Endothelial cell of umbilical vein (primary cell): Measurements from ENCODE around the gene VPS51. TPM values are rescaled to one million over a fixed set of nuclear protein-coding genes. Genes with fewer than 3 reads are reported as not detected.

Experiments used
- BruUV-seq: library from RNA; stranded (reverse); fragments of 400-500 nt; replicated peaks from 2 replicates; lab custom pipeline; 2021; lab: Mats Ljungman, UMichigan
- CTCF ChIA-PET: fragments of 300-600, 350-600 bp; sonication (Branson Sonifier 250); formaldehyde crosslinking; loops from one replicate; lab custom pipeline; 2021; ENCODE audit warnings: antibody characterized with exemption, inconsistent platforms; lab: Charles Lee
- POLR2A ChIA-PET: fragments of 300-600, 350-600 bp; sonication (Branson Sonifier 250); formaldehyde crosslinking; loops from one replicate; lab custom pipeline; 2021; ENCODE audit warnings: antibody characterized with exemption, inconsistent platforms; lab: Charles Lee
- DNase-seq: peaks from one replicate; pipeline ENCODE4 v3.0.0-alpha.2; 2011; ENCODE audit warnings: low read depth, low spot score
- FAIRE-seq: peaks from 2 replicates; lab custom pipeline; 2011; peaks lifted over from hg19 to GRCh38; lab: Jason Lieb, UNC
- H2AFZ ChIP-seq: 2 replicates; pipeline ENCODE4 v1.6.0; 2012; ENCODE audit warnings: low read depth, low read length, control low read depth, inconsistent platforms
- H3K27ac ChIP-seq: 2 replicates; pipeline ENCODE4 v1.5.1; 2011; ENCODE audit warnings: low read depth, mild to moderate bottlenecking, control low read depth, low read length, moderate library complexity; ENCODE audit not compliant: insufficient read depth
- H3K27me3 ChIP-seq, 2 experiments: 2 replicates each; pipeline versions ENCODE4 v1.6.0 to v1.6.1; 2011; ENCODE audit warnings: low read length in 2 of 2, mixed read lengths in 1 of 2; ENCODE audit not compliant: control insufficient read depth in 2 of 2, insufficient read depth in 2 of 2
- H3K36me3 ChIP-seq, 2 experiments: 2 replicates in 1 of 2; 3 replicates in 1 of 2; pipeline ENCODE4 v1.5.1; 2011; ENCODE audit warnings: low read length in 2 of 2, mild to moderate bottlenecking in 1 of 2, moderate library complexity in 1 of 2; ENCODE audit not compliant: control insufficient read depth in 2 of 2, insufficient read depth in 2 of 2; ENCODE audit errors: extremely low read depth in 1 of 2
- H3K4me1 ChIP-seq: 3 replicates; pipeline ENCODE4 v1.5.1; 2011; ENCODE audit warnings: mild to moderate bottlenecking, low read length; ENCODE audit not compliant: control insufficient read depth, insufficient read depth; ENCODE audit errors: extremely low read depth
- H3K4me2 ChIP-seq: 2 replicates; pipeline ENCODE4 v1.6.1; 2011; ENCODE audit warnings: low read length, control low read depth, mixed read lengths; ENCODE audit not compliant: insufficient read depth
- H3K4me3 ChIP-seq, 3 experiments: fragments of 200-600 bp in 1 of 3; sonication (generic), shearing (Covaris generic) in 1 of 3; replicated peaks in 1 of 3; 2 replicates each; pipeline ENCODE4 v1.5.1; 2011 to 2016; ENCODE audit warnings: control low read depth in 3 of 3, low read length in 3 of 3, mild to moderate bottlenecking in 2 of 3, inconsistent platforms in 1 of 3, low read depth in 1 of 3, moderate library complexity in 1 of 3; ENCODE audit not compliant: insufficient read depth in 1 of 3
- H3K79me2 ChIP-seq: 2 replicates; pipeline ENCODE4 v1.6.0; 2012; ENCODE audit warnings: low read length, inconsistent platforms; ENCODE audit not compliant: control insufficient read depth, insufficient read depth
- H3K9ac ChIP-seq: replicated peaks from 2 replicates; pipeline ENCODE3; 2011; ENCODE audit warnings: low read length, control low read depth; ENCODE audit not compliant: insufficient read depth; ENCODE audit errors: extremely low read depth
- H3K9me1 ChIP-seq: replicated peaks from 3 replicates; pipeline ENCODE4 v1.6.0; 2011; ENCODE audit warnings: mild to moderate bottlenecking, low read length; ENCODE audit not compliant: control insufficient read depth, insufficient read depth; ENCODE audit errors: extremely low read depth
- H3K9me3 ChIP-seq: replicated peaks from 2 replicates; pipeline ENCODE4 v1.5.1; 2012; ENCODE audit warnings: low read length, inconsistent platforms; ENCODE audit not compliant: control insufficient read depth, insufficient read depth
- H4K20me1 ChIP-seq: replicated peaks from 2 replicates; pipeline ENCODE3; 2011; ENCODE audit warnings: mild to moderate bottlenecking, low read length; ENCODE audit not compliant: control insufficient read depth, insufficient read depth; ENCODE audit errors: extremely low read depth
- CTCF ChIP-seq, 2 donors: IDR thresholded peaks; 1 replicate in 1 of 2; 2 replicates in 1 of 2; pipeline ENCODE4 v1.5.1; 2011; ENCODE audit warnings: low read length in 2 of 2, mild to moderate bottlenecking in 2 of 2, moderate library complexity in 2 of 2, control low read depth in 1 of 2, inconsistent platforms in 1 of 2, low read depth in 1 of 2; ENCODE audit not compliant: insufficient read depth in 1 of 2; ENCODE audit errors: extremely low read depth in 1 of 2
- EZH2 ChIP-seq: IDR thresholded peaks from 2 replicates; pipeline ENCODE4 v1.6.1; 2012; ENCODE audit warnings: borderline replicate concordance, low read depth, mild to moderate bottlenecking, moderate library complexity, low read length, inconsistent platforms; ENCODE audit not compliant: severe bottlenecking
- FOS ChIP-seq: IDR thresholded peaks from 2 replicates; pipeline ENCODE4 v1.6.1; 2011; ENCODE audit warnings: mild to moderate bottlenecking, low read length, moderate library complexity, borderline replicate concordance; ENCODE audit not compliant: insufficient read depth
- GATA2 ChIP-seq: IDR thresholded peaks from 2 replicates; pipeline ENCODE4 v1.7.0; 2011; ENCODE audit warnings: low read depth, mild to moderate bottlenecking, moderate library complexity, mixed read lengths, low read length; ENCODE audit not compliant: insufficient read length, insufficient read depth
- JUN ChIP-seq: IDR thresholded peaks from 2 replicates; pipeline ENCODE4 v1.6.1; 2011; ENCODE audit warnings: borderline replicate concordance, low read depth; ENCODE audit not compliant: insufficient read length, insufficient read depth
- MYC ChIP-seq: IDR thresholded peaks from one replicate; pipeline ENCODE4 v1.6.1; 2011; ENCODE audit warnings: mild to moderate bottlenecking, low read depth, low read length
- POLR2A ChIP-seq: IDR thresholded peaks from 2 replicates; pipeline ENCODE4 v1.6.1; 2012; ENCODE audit warnings: low read depth, mild to moderate bottlenecking, control low read depth, low read length
- POLR2AphosphoS5 ChIP-seq: IDR thresholded peaks from 2 replicates; pipeline ENCODE4 v1.6.1; 2012; ENCODE audit warnings: low read depth, mild to moderate bottlenecking, control low read depth, low read length, moderate library complexity; ENCODE audit not compliant: insufficient read depth
- dilution Hi-C: fragments of 300-500 bp; cut with MboI; formaldehyde crosslinking; loops from one replicate; pipeline ENCODE4 v1.15.0; 2019; ENCODE audit warnings: low sequenced_read_pairs; ENCODE audit not compliant: extremely low pct_ligation_motif_present
- intact Hi-C: fragments of 100-400 bp; cut with micrococcal nuclease; formaldehyde crosslinking; loops from one replicate; pipeline ENCODE4 v1.10.0; 2022
- polyA plus RNA-seq, 4 experiments: library from polyadenylated mRNA; depleted of rRNA in 3 of 4; stranded (reverse) in 3 of 4; unstranded in 1 of 4; fragments of >200 nt; gene quantifications; 2 replicates each; pipeline versions ENCODE4 v1.2.1 to v1.2.3, GENCODE V29; 2011 to 2012; ENCODE audit warnings: missing spikeins in 1 of 4
- total RNA-seq: library from RNA; stranded (reverse); gene quantifications from 2 replicates; pipeline ENCODE4 v1.2.3, GENCODE V29; 2021
- TF ChIP-seq, protein P1 (sequence below): IDR thresholded peaks from 2 replicates; pipeline ENCODE4 v1.6.1; 2011; ENCODE audit not compliant: insufficient read depth, insufficient read length

Gene VPS51
- total and polyA plus RNA-seq, 2 donors (not counting 3 experiments of a cell fraction or from before 2014, with no cell fraction given), result 108 to 146 TPM

- H3K79me2 ChIP-seq, result peaks cover 6% of the 10 kb centered on the region
- H3K27me3 ChIP-seq, result no peaks in the 10 kb centered on the region
- no TSS peak for BruUV-seq
- intact Hi-C loops, result loop anchor here (5.0 kb wide), 1 partner anchor 197 kb away; the partner anchor contains the start of gene ATG2A
- no peak overlapping the region for H3K4me2 ChIP-seq
- peaks cover 0 to 6% of the 10 kb centered on the region in 2 experiments for H3K36me3 ChIP-seq
- H3K27ac ChIP-seq, result no peak overlapping the region
- H3K9me1 ChIP-seq, result no peaks in the 10 kb centered on the region
- dilution Hi-C loops, result no loop called here
- H3K4me1 ChIP-seq, result peaks cover 17% of the 10 kb centered on the region
- no peaks in the 10 kb centered on the region for H3K9me3 ChIP-seq
- DNase-seq (no peak), FAIRE-seq (no peak)
- ChIA-PET POLR2A (interaction anchor here (0.6 kb wide), 1 partner anchor 14 kb away, joined by 3 read pairs; no protein-coding TSS in a partner anchor), CTCF (no interaction called here)
- H3K9ac ChIP-seq, result no peak overlapping the region
- H2AFZ ChIP-seq, result no peak overlapping the region
- no peaks in the 10 kb centered on the region for H4K20me1 ChIP-seq
- no peak for TF ChIP-seq EZH2
- TF ChIP-seq POLR2AphosphoS5, result peak; percentile 13
- H3K4me3 ChIP-seq, result no peak overlapping the region
Observed at GRCh38 chr11:65114538-65115171, 18.6 kb downstream of the VPS51 start.

GRCh38 chr11:65115361-65116082 lies 19.5 kb downstream of the VPS51 start:
- FAIRE-seq (no peak), DNase-seq (no peak)
- no peak overlapping the region for H3K9ac ChIP-seq
- H3K27ac ChIP-seq, result no peak overlapping the region
- H3K27me3 ChIP-seq, result no peaks in the 10 kb centered on the region
- no peaks in the 10 kb centered on the region for H3K9me1 ChIP-seq
- TF ChIP-seq JUN (no peak), POLR2AphosphoS5 (no peak), POLR2A (no peak), MYC (no peak), CTCF (IDR thresholded peaks at IDR 0.05; ENCODE audit: extremely low read depth in 1 of 2, insufficient read depth in 1 of 2, low read depth in 1 of 2, low read length in 2 of 2) (no peak), FOS (no peak), GATA2 (no peak), EZH2 (no peak)
- TF ChIP-seq, protein P1, sequence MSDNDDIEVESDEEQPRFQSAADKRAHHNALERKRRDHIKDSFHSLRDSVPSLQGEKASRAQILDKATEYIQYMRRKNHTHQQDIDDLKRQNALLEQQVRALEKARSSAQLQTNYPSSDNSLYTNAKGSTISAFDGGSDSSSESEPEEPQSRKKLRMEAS, result no peak
- peaks cover 2 to 11% of the 10 kb centered on the region in 2 experiments for H3K36me3 ChIP-seq
- H3K4me1 ChIP-seq, result peaks cover 17% of the 10 kb centered on the region
- no peaks in the 10 kb centered on the region for H3K9me3 ChIP-seq
- ChIA-PET POLR2A (interaction anchor here (0.6 to 1.3 kb wide), 2 partner anchors 15 to 18 kb away, joined by 3 to 5 read pairs; no protein-coding TSS in a partner anchor), CTCF (no interaction called here)
- dilution Hi-C loops, result no loop called here
- no TSS peak for BruUV-seq
- intact Hi-C loops, result loop anchor here (2.0 kb wide), 1 partner anchor 65 kb away; the partner anchor contains the start of gene CAPN1
- peaks cover 12% of the 10 kb centered on the region for H3K79me2 ChIP-seq
- H2AFZ ChIP-seq, result no peak overlapping the region
- H3K4me3 ChIP-seq, result no peak overlapping the region
- no peak overlapping the region for H3K4me2 ChIP-seq
- no peaks in the 10 kb centered on the region for H4K20me1 ChIP-seq
